HG03469 (cell line): ENCODE measurements around the gene HOXD13.

Experiments used
- ATAC-seq: cut with Tn5 transposase; IDR thresholded peaks from one replicate; pipeline ENCODE4 v1.9.1; 2021; ENCODE audit warnings: mild to moderate bottlenecking, moderate library complexity, moderate number of reproducible peaks; ENCODE audit not compliant: unreplicated experiment

The HOXD13 gene

GRCh38 chr2:176093145-176093897 lies 800 bp downstream of the HOXD13 start:
- ATAC-seq = no peak

GRCh38 chr2:176093898-176094249 lies 1.4 kb downstream of the HOXD13 start:
- no peak for ATAC-seq

- ATAC-seq = no peak
Observed at GRCh38 chr2:176094349-176094748, 1.8 kb downstream of the HOXD13 start.

- ATAC-seq = no peak
Observed at GRCh38 chr2:176095421-176095820, 2.9 kb downstream of the HOXD13 start.

GRCh38 chr2:176096243-176096985 lies 3.9 kb downstream of the HOXD13 start:
- no peak for ATAC-seq

GRCh38 chr2:176096986-176097819 lies 4.7 kb downstream of the HOXD13 start:
- peak; percentile 78 for ATAC-seq

- no peak for ATAC-seq
Observed at GRCh38 chr2:176097820-176098365, 5.4 kb downstream of the HOXD13 start.

- no peak for ATAC-seq
Observed at GRCh38 chr2:176098366-176099158, 6.0 kb downstream of the HOXD13 start.

GRCh38 chr2:176099159-176099727 lies 6.7 kb downstream of the HOXD13 start:
- no peak for ATAC-seq

- no peak for ATAC-seq
Observed at GRCh38 chr2:176099728-176100546, 7.4 kb downstream of the HOXD13 start, which contains the start of gene HOXD12. TSS of gene HOXD12 (plus strand) at chr2:176099795. CDS start at chr2:176099802, 7 bp downstream.

GRCh38 chr2:176100547-176101140 lies 8.1 kb downstream of the HOXD13 start:
- no peak for ATAC-seq

GRCh38 chr2:176101216-176101830 lies 8.8 kb downstream of the HOXD13 start:
- no peak for ATAC-seq

GRCh38 chr2:176101842-176102241 lies 9.3 kb downstream of the HOXD13 start:
- ATAC-seq = no peak

- no peak for ATAC-seq
Observed at GRCh38 chr2:176102309-176102866, 9.9 kb downstream of the HOXD13 start.

GRCh38 chr2:176103194-176103593 lies 10.7 kb downstream of the HOXD13 start:
- no peak for ATAC-seq

- no peak for ATAC-seq
Observed at GRCh38 chr2:176103742-176104315, 11.3 kb downstream of the HOXD13 start.

- no peak for ATAC-seq
Observed at GRCh38 chr2:176104316-176105077, 12.0 kb downstream of the HOXD13 start.
